ENCODE data around the gene PLA2G2D. TPM values are rescaled to one million over a fixed set of nuclear protein-coding genes. Genes with fewer than 3 reads are reported as not detected.
A peak's percentile ranks its signal among the peaks of the same experiment; 100 is the strongest.
"Not testable (repeated sequence)": the region's sequence is repeated elsewhere in the genome, so short reads cannot be mapped to it uniquely, and the experiment has no call there.

PLA2G2D gene
- polyA plus RNA-seq, 6 donors from 2014 or later: 3.2 to 5.1 (median 4.0) TPM

GRCh38 chr1:20138961-20139550, 19.7 kb upstream of the PLA2G2D start, which contains the start of gene PLA2G2F:
PLA2G2F (plus strand) TSS chr1:20139323; CDS start chr1:20139428, 105 bp downstream.
- H3K4me1 Mint-ChIP-seq: peaks cover 0 to 18% (median 7%) of the 10 kb centered on the region in 3 donors
- peak within 1 kb of the TSS in 1 of 8 donors; percentile 55 for H3K4me3 Mint-ChIP-seq
- no peaks in the 10 kb centered on the region for H3K36me3 Mint-ChIP-seq
- peaks cover 0 to under 1% (median 0%) of the 10 kb centered on the region in 7 donors for H3K9me3 Mint-ChIP-seq
- H3K27ac Mint-ChIP-seq: peak within 1 kb of the TSS in 1 of 6 donors; percentile 34
- DNase-seq (no peak), ATAC-seq (ENCODE audit: low read depth in 2 of 2) (no peak)
- peaks cover 18 to 34% (median 31%) of the 10 kb centered on the region in 3 donors for H3K27me3 Mint-ChIP-seq

GRCh38 chr1:20138346-20138745, 19.0 kb upstream of the PLA2G2D start:
- no peak for ATAC-seq (ENCODE audit: low read depth in 2 of 2)
- Mint-ChIP-seq H3K27me3 (peaks cover 18 to 35% (median 35%) of the 10 kb centered on the region in 3 donors), H3K27ac (peak overlapping the region in 1 of 6 donors; percentile 34)

GRCh38 chr1:20137604-20138003, 18.3 kb upstream of the PLA2G2D start:
- Mint-ChIP-seq H3K4me1 (peaks cover 0 to 18% (median 7%) of the 10 kb centered on the region in 3 donors), H3K27me3 (peaks cover 18 to 35% (median 34%) of the 10 kb centered on the region in 3 donors), H3K27ac (no peak overlapping the region), H3K4me3 (no peak overlapping the region), H3K36me3 (no peaks in the 10 kb centered on the region), H3K9me3 (peaks cover 0 to 3% (median 0%) of the 10 kb centered on the region in 7 donors)
- DNase-seq (no peak), ATAC-seq (ENCODE audit: low read depth in 2 of 2) (no peak)

More at GRCh38 chr1:20138346-20138745, 19.0 kb upstream of the PLA2G2D start:
- H3K4me3 Mint-ChIP-seq: peak overlapping the region in 1 of 8 donors; percentile 55
- no peak for DNase-seq
- peaks cover 0 to 18% (median 7%) of the 10 kb centered on the region in 3 donors for H3K4me1 Mint-ChIP-seq
- no peaks in the 10 kb centered on the region for H3K36me3 Mint-ChIP-seq
- H3K9me3 Mint-ChIP-seq: peaks cover 0 to 3% (median 0%) of the 10 kb centered on the region in 7 donors

GRCh38 chr1:20137055-20137454, 17.7 kb upstream of the PLA2G2D start:
- no peak overlapping the region for H3K4me3 Mint-ChIP-seq
- no peak for DNase-seq
- no peak for ATAC-seq (ENCODE audit: low read depth in 2 of 2)
- peaks cover 0 to 18% (median 7%) of the 10 kb centered on the region in 3 donors for H3K4me1 Mint-ChIP-seq
- no peaks in the 10 kb centered on the region for H3K36me3 Mint-ChIP-seq
- H3K27me3 Mint-ChIP-seq: peaks cover 18 to 32% (median 32%) of the 10 kb centered on the region in 3 donors
- H3K9me3 Mint-ChIP-seq: peaks cover 0 to 3% (median 0%) of the 10 kb centered on the region in 7 donors
- no peak overlapping the region for H3K27ac Mint-ChIP-seq

GRCh38 chr1:20136249-20136648, 16.9 kb upstream of the PLA2G2D start:
- peaks cover 0 to 18% (median 6%) of the 10 kb centered on the region in 3 donors for H3K4me1 Mint-ChIP-seq
- H3K27me3 Mint-ChIP-seq: peaks cover 16 to 29% (median 25%) of the 10 kb centered on the region in 3 donors
- H3K4me3 Mint-ChIP-seq: no peak overlapping the region
- H3K36me3 Mint-ChIP-seq: no peaks in the 10 kb centered on the region
- no peak for ATAC-seq (ENCODE audit: low read depth in 2 of 2)
- DNase-seq: no peak
- peaks cover 0 to 6% (median 0%) of the 10 kb centered on the region in 7 donors for H3K9me3 Mint-ChIP-seq
- no peak overlapping the region for H3K27ac Mint-ChIP-seq

- H3K27ac Mint-ChIP-seq: no peak overlapping the region
- H3K36me3 Mint-ChIP-seq: no peaks in the 10 kb centered on the region
- H3K4me3 Mint-ChIP-seq: no peak overlapping the region
- ATAC-seq (ENCODE audit: low read depth in 2 of 2) (no peak), DNase-seq (no peak)
- peaks cover 0 to 11% (median 3%) of the 10 kb centered on the region in 3 donors for H3K4me1 Mint-ChIP-seq
- peaks cover 10 to 32% (median 20%) of the 10 kb centered on the region in 3 donors for H3K27me3 Mint-ChIP-seq
- H3K9me3 Mint-ChIP-seq: peaks cover 0 to 8% (median 3%) of the 10 kb centered on the region in 7 donors
Measured at GRCh38 chr1:20134995-20135394, 15.7 kb upstream of the PLA2G2D start.

GRCh38 chr1:20130518-20130917, 11.2 kb upstream of the PLA2G2D start:
- not testable (repeated sequence) for H3K36me3 Mint-ChIP-seq; DNase-seq; ATAC-seq (ENCODE audit: low read depth in 2 of 2); H3K27ac Mint-ChIP-seq
- H3K4me1 Mint-ChIP-seq: peaks cover 10 to 19% (median 17%) of the 10 kb centered on the region in 3 donors
- peak overlapping the region in 1 of 8 donors; percentile 47 for H3K4me3 Mint-ChIP-seq
- H3K27me3 Mint-ChIP-seq: peaks cover 0 to 19% (median 8%) of the 10 kb centered on the region in 3 donors
- H3K9me3 Mint-ChIP-seq: peaks cover 0 to 18% (median 9%) of the 10 kb centered on the region in 7 donors

- DNase-seq (no peak), ATAC-seq (ENCODE audit: low read depth in 2 of 2) (no peak)
- peak overlapping the region in 2 of 6 donors; percentile 28 to 84 for H3K27ac Mint-ChIP-seq
- peaks cover 0 to 18% (median 9%) of the 10 kb centered on the region in 7 donors for H3K9me3 Mint-ChIP-seq
- H3K4me3 Mint-ChIP-seq: peak overlapping the region in 1 of 8 donors; percentile 33
- H3K27me3 Mint-ChIP-seq: peaks cover 0 to 6% (median 0%) of the 10 kb centered on the region in 3 donors
- no peaks in the 10 kb centered on the region for H3K36me3 Mint-ChIP-seq
- peaks cover 13 to 50% (median 36%) of the 10 kb centered on the region in 3 donors for H3K4me1 Mint-ChIP-seq
Measured at GRCh38 chr1:20126806-20127440, 7.6 kb upstream of the PLA2G2D start.

- H3K27ac Mint-ChIP-seq: peak overlapping the region in 3 of 6 donors; percentile 24 to 84 (median 28)
- DNase-seq (no peak), ATAC-seq (ENCODE audit: low read depth in 2 of 2) (no peak)
- H3K27me3 Mint-ChIP-seq: peaks cover 0 to 5% (median 0%) of the 10 kb centered on the region in 3 donors
- peaks cover 15 to 55% (median 41%) of the 10 kb centered on the region in 3 donors for H3K4me1 Mint-ChIP-seq
- peaks cover 0 to 18% (median 6%) of the 10 kb centered on the region in 7 donors for H3K9me3 Mint-ChIP-seq
- no peaks in the 10 kb centered on the region for H3K36me3 Mint-ChIP-seq
- peak overlapping the region in 2 of 8 donors; percentile 19 to 33 for H3K4me3 Mint-ChIP-seq
Measured at GRCh38 chr1:20126041-20126805, 6.9 kb upstream of the PLA2G2D start.

GRCh38 chr1:20125100-20125499, 5.8 kb upstream of the PLA2G2D start:
- H3K9me3 Mint-ChIP-seq: peaks cover 0 to 14% (median 5%) of the 10 kb centered on the region in 7 donors
- H3K27me3 Mint-ChIP-seq: peaks cover 0 to under 1% (median 0%) of the 10 kb centered on the region in 3 donors
- H3K36me3 Mint-ChIP-seq: no peaks in the 10 kb centered on the region
- no peak for DNase-seq
- peak overlapping the region in 1 of 6 donors; percentile 65 for H3K27ac Mint-ChIP-seq
- no peak for ATAC-seq (ENCODE audit: low read depth in 2 of 2)
- no peak overlapping the region for H3K4me3 Mint-ChIP-seq
- H3K4me1 Mint-ChIP-seq: peaks cover 24 to 66% (median 52%) of the 10 kb centered on the region in 3 donors

GRCh38 chr1:20124456-20125057, 5.2 kb upstream of the PLA2G2D start:
- Mint-ChIP-seq H3K4me3 (peak overlapping the region in 1 of 8 donors; percentile 47), H3K4me1 (peaks cover 29 to 71% (median 58%) of the 10 kb centered on the region in 3 donors), H3K9me3 (peaks cover 0 to 8% (median 1%) of the 10 kb centered on the region in 7 donors), H3K36me3 (no peaks in the 10 kb centered on the region), H3K27me3 (no peaks in the 10 kb centered on the region), H3K27ac (peak overlapping the region in 1 of 6 donors; percentile 65)
- ATAC-seq (ENCODE audit: low read depth in 2 of 2): no peak
- DNase-seq: no peak

- H3K27me3 Mint-ChIP-seq: no peaks in the 10 kb centered on the region
- H3K4me1 Mint-ChIP-seq: peaks cover 36 to 76% (median 64%) of the 10 kb centered on the region in 3 donors
- H3K36me3 Mint-ChIP-seq: no peaks in the 10 kb centered on the region
- H3K27ac Mint-ChIP-seq: peak overlapping the region in 3 of 6 donors; percentile 49 to 73 (median 64)
- DNase-seq (peak; percentile 28), ATAC-seq (ENCODE audit: low read depth in 2 of 2) (peak; percentile 71 to 73)
- peaks cover 0 to 4% (median 0%) of the 10 kb centered on the region in 7 donors for H3K9me3 Mint-ChIP-seq
- H3K4me3 Mint-ChIP-seq: peak overlapping the region in 4 of 8 donors; percentile 18 to 76 (median 58)
Measured at GRCh38 chr1:20123722-20124455, 4.6 kb upstream of the PLA2G2D start.

All from naive B cell (primary cell).